Measurements from ENCODE around the gene LHX6.
A peak's percentile ranks its signal among the peaks of the same experiment; 100 is the strongest.

LHX6 gene

GRCh38 chr9:122191584-122191983, 37.2 kb downstream of the LHX6 start:
- DNase-seq (ENCODE audit: low spot score): no peak

- peak; percentile 44 for DNase-seq (ENCODE audit: low spot score)
These were observed 38.0 kb downstream of the LHX6 start for GRCh38 chr9:122190597-122191381.

GRCh38 chr9:122188369-122188768, 40.4 kb downstream of the LHX6 start:
- no peak for DNase-seq (ENCODE audit: low spot score)

GRCh38 chr9:122186777-122187470, 41.8 kb downstream of the LHX6 start:
- no peak for DNase-seq (ENCODE audit: low spot score)

- no peak for DNase-seq (ENCODE audit: low spot score)
These were observed 42.5 kb downstream of the LHX6 start for GRCh38 chr9:122186301-122186700.

- no peak for DNase-seq (ENCODE audit: low spot score)
These were observed 44.2 kb downstream of the LHX6 start for GRCh38 chr9:122184551-122184950.

GRCh38 chr9:122183501-122183900, 45.3 kb downstream of the LHX6 start:
- no peak for DNase-seq (ENCODE audit: low spot score)

GRCh38 chr9:122180633-122181032, 48.1 kb downstream of the LHX6 start:
- DNase-seq (ENCODE audit: low spot score): peak; percentile 65

- DNase-seq (ENCODE audit: low spot score): peak; percentile 39
These were observed 49.1 kb downstream of the LHX6 start for GRCh38 chr9:122179690-122180074.

GRCh38 chr9:122179054-122179689, 49.6 kb downstream of the LHX6 start:
- DNase-seq (ENCODE audit: low spot score): no peak

- no peak for DNase-seq (ENCODE audit: low spot score)
These were observed 51.8 kb downstream of the LHX6 start for GRCh38 chr9:122176916-122177315.

- DNase-seq (ENCODE audit: low spot score): no peak
These were observed 55.1 kb downstream of the LHX6 start for GRCh38 chr9:122173670-122174069.

GRCh38 chr9:122172131-122172530, 56.6 kb downstream of the LHX6 start:
- DNase-seq (ENCODE audit: low spot score): no peak

- DNase-seq (ENCODE audit: low spot score): no peak
These were observed 60.4 kb downstream of the LHX6 start for GRCh38 chr9:122168356-122168755.

GRCh38 chr9:122164286-122164685, 64.5 kb downstream of the LHX6 start:
- DNase-seq (ENCODE audit: low spot score): no peak

- no peak for DNase-seq (ENCODE audit: low spot score)
These were observed 66.3 kb downstream of the LHX6 start for GRCh38 chr9:122162415-122162814.

- DNase-seq (ENCODE audit: low spot score): no peak
These were observed 68.9 kb downstream of the LHX6 start for GRCh38 chr9:122159925-122160246.

GRCh38 chr9:122159026-122159924, 69.5 kb downstream of the LHX6 start, which contains the start of the genes MORN5 and NDUFA8:
TSS of gene MORN5 (plus strand) at chr9:122159908. CDS start at chr9:122159973, 65 bp downstream.
TSS of gene NDUFA8 (minus strand) at chr9:122159779. CDS start at chr9:122159677, 102 bp downstream.
- peak; percentile 100 for DNase-seq (ENCODE audit: low spot score)

GRCh38 chr9:122158202-122158601, 70.6 kb downstream of the LHX6 start:
- peak; percentile 46 for DNase-seq (ENCODE audit: low spot score)

- DNase-seq (ENCODE audit: low spot score): no peak
These were observed 73.0 kb downstream of the LHX6 start for GRCh38 chr9:122155796-122156195.

Measured in GM03348 (cell line).